GM12878 (cell line): ENCODE results near the gene RHNO1. TPM values are rescaled to one million over a fixed set of nuclear protein-coding genes. Genes with fewer than 3 reads are reported as not detected.
"Not testable (repeated sequence)": the region's sequence is repeated elsewhere in the genome, so short reads cannot be mapped to it uniquely, and the experiment has no call there.

ENCODE experiments used
- ATAC-seq: fragments of 200-7000 bp; cut with Tn5 transposase; 3 replicates; pipeline ENCODE4 v1.9.1; 2020; ENCODE audit warnings: mild to moderate bottlenecking, moderate library complexity
- BruUV-seq: library from RNA; stranded (reverse); fragments of 400-500 nt; replicated peaks from 2 replicates; lab custom pipeline; 2021; lab: Mats Ljungman, UMichigan
- CTCF ChIA-PET: fragments of 300-600 bp; sonication (Branson Sonifier 250); formaldehyde crosslinking; extraction: SDS; loops from one replicate; lab custom pipeline; 2021; ENCODE audit warnings: inconsistent platforms; lab: Yijun Ruan, JAX
- POLR2A ChIA-PET: fragments of 350-600 bp; formaldehyde crosslinking; extraction: SDS; loops from one replicate; lab custom pipeline; 2021; ENCODE audit warnings: inconsistent platforms; lab: Charles Lee
- RAD21 ChIA-PET: fragments of 300-600 bp; sonication (Branson Sonifier 250); formaldehyde crosslinking; loops from one replicate; lab custom pipeline; 2023; ENCODE audit warnings: antibody characterized with exemption; ENCODE audit not compliant: unreplicated experiment; lab: Charles Lee
- SMC1A ChIA-PET: fragments of 300-600 bp; sonication (Branson Sonifier 250); formaldehyde crosslinking; loops from one replicate; lab custom pipeline; 2023; ENCODE audit not compliant: unreplicated experiment, uncharacterized antibody; lab: Charles Lee
- DNase-seq: peaks from one replicate; pipeline ENCODE4 v3.0.0-alpha.2; 2011; ENCODE audit warnings: low read depth, low spot score
- FAIRE-seq: peaks from 3 replicates; lab custom pipeline; 2011; peaks lifted over from hg19 to GRCh38; lab: Jason Lieb, UNC
- H2AFZ ChIP-seq: 2 replicates; pipeline ENCODE4 v1.6.0; 2011; ENCODE audit warnings: low read depth, low read length, control low read depth; ENCODE audit not compliant: control insufficient read depth
- H3K27ac ChIP-seq: 2 replicates; pipeline ENCODE4 v1.5.1; 2011; ENCODE audit warnings: control low read depth; ENCODE audit not compliant: control insufficient read depth, insufficient read depth
- H3K27me3 ChIP-seq, 2 experiments: replicated peaks in 1 of 2; 2 replicates each; pipeline versions ENCODE4 v1.6.0 to v1.6.1; 2011; ENCODE audit warnings: low read length in 1 of 2; ENCODE audit not compliant: control insufficient read depth in 2 of 2, insufficient read depth in 2 of 2
- H3K36me3 ChIP-seq, 2 experiments: 2 replicates each; pipeline ENCODE4 v1.5.1; 2011; ENCODE audit warnings: low read length in 1 of 2; ENCODE audit not compliant: control insufficient read depth in 2 of 2, insufficient read depth in 2 of 2
- H3K4me1 ChIP-seq: 2 replicates; pipeline ENCODE4 v1.6.1; 2011; ENCODE audit warnings: mild to moderate bottlenecking, low read length, moderate library complexity, mixed read lengths; ENCODE audit not compliant: control insufficient read depth, insufficient read depth
- H3K4me2 ChIP-seq: 2 replicates; pipeline ENCODE4 v1.6.0; 2011; ENCODE audit warnings: control low read depth; ENCODE audit not compliant: control insufficient read depth, insufficient read depth
- H3K4me3 ChIP-seq: fragments of 200-600 bp; sonication (generic); 2 replicates; pipeline ENCODE4 v1.5.1; 2016
- H3K79me2 ChIP-seq: 2 replicates; pipeline ENCODE4 v1.6.0; 2011; ENCODE audit warnings: low read length; ENCODE audit not compliant: control insufficient read depth, insufficient read depth
- H3K9ac ChIP-seq: 2 replicates; pipeline ENCODE4 v1.8.0; 2011; ENCODE audit warnings: low read length, control low read depth, mixed read lengths; ENCODE audit not compliant: control insufficient read depth, insufficient read depth
- H3K9me3 ChIP-seq: replicated peaks from 3 replicates; pipeline ENCODE4 v1.5.1; 2011; ENCODE audit warnings: mild to moderate bottlenecking, low read length; ENCODE audit not compliant: control insufficient read depth, insufficient read depth
- H4K20me1 ChIP-seq: 2 replicates; pipeline ENCODE4 v1.6.0; 2011; ENCODE audit not compliant: control insufficient read depth, insufficient read depth
- BACH1 ChIP-seq: fragments of 450-650 bp; IDR thresholded peaks from 2 replicates; pipeline ENCODE4 v1.6.1; 2017; ENCODE audit warnings: mild to moderate bottlenecking, borderline replicate concordance
- CHD4 ChIP-seq: fragments of 200-600 bp; sonication (generic); IDR thresholded peaks from 2 replicates; pipeline ENCODE4 v1.6.1; 2016; ENCODE audit warnings: mild to moderate bottlenecking
- KDM1A ChIP-seq: fragments of 200-600 bp; sonication (generic); IDR thresholded peaks from 2 replicates; pipeline ENCODE4 v1.6.1; 2016; ENCODE audit warnings: borderline replicate concordance
- KLF5 ChIP-seq: fragments of 450-650 bp; IDR thresholded peaks from 2 replicates; pipeline ENCODE4 v1.6.1; 2014; ENCODE audit warnings: mild to moderate bottlenecking; ENCODE audit not compliant: partially characterized antibody
- MYB ChIP-seq: fragments of 150-350 bp; IDR thresholded peaks from 2 replicates; pipeline ENCODE4 v1.6.1; 2014; ENCODE audit warnings: mild to moderate bottlenecking, low read depth, low read length, borderline replicate concordance
- NFXL1 ChIP-seq: fragments of 450-650 bp; IDR thresholded peaks from 2 replicates; pipeline ENCODE4 v1.6.1; 2017; ENCODE audit warnings: antibody characterized with exemption, mild to moderate bottlenecking, borderline replicate concordance
- STAT1 ChIP-seq: fragments of 450-650 bp; conservative IDR thresholded peaks from 2 replicates; pipeline ENCODE4 v1.6.1; 2014; ENCODE audit warnings: antibody characterized with exemption, mild to moderate bottlenecking
- TARDBP ChIP-seq: IDR thresholded peaks from 2 replicates; pipeline ENCODE4 v1.6.1; 2016; ENCODE audit warnings: borderline replicate concordance
- ZSCAN29 ChIP-seq: fragments of 450-650 bp; IDR thresholded peaks from 2 replicates; pipeline ENCODE4 v1.6.1; 2017; ENCODE audit warnings: mild to moderate bottlenecking, moderate library complexity
- WGBS: methylation state at CpG from one replicate; pipeline ENCODE4 v1.1.6; 2016; ENCODE audit warnings: low lambda C conversion rate; ENCODE audit not compliant: insufficient replicate concordance, insufficient coverage; ENCODE audit errors: missing lambda C conversion rate; 5-methylcytosine and 5-hydroxymethylcytosine counted together
- in situ Hi-C: fragments of 300-500 bp; cut with MboI; formaldehyde crosslinking; loops from 9 replicates; pipeline ENCODE4 v1.14.3; 2018; ENCODE audit warnings: mixed read lengths
- intact Hi-C: fragments of 100-400 bp; cut with micrococcal nuclease; formaldehyde crosslinking; loops from one replicate; pipeline ENCODE4 v1.14.2; 2022; ENCODE audit not compliant: unreplicated experiment
- polyA plus RNA-seq, 11 experiments: library from polyadenylated mRNA; depleted of rRNA in 4 of 11; unstranded in 6 of 11; stranded (reverse) in 5 of 11; fragments of >200 nt; fragmentation: Nextera tagmentation in 4 of 11; fragmentation: Illumina TruSeq in 1 of 11; extraction: Ambion mirVana in 4 of 11; extraction: Trizol in 1 of 11; gene quantifications; 1 replicate in 1 of 11; 2 replicates in 10 of 11; pipeline versions ENCODE4 v1.2.1 to v1.2.3, GENCODE V29; 2011 to 2016; ENCODE audit warnings: inconsistent platforms in 2 of 11, missing spikeins in 2 of 11, low read depth in 1 of 11
- total RNA-seq, 4 experiments: library from RNA; depleted of rRNA in 3 of 4; stranded (reverse); fragments of >200 nt in 3 of 4; fragmentation: Illumina TruSeq in 1 of 4; extraction: Trizol in 1 of 4; gene quantifications; 2 replicates each; pipeline versions ENCODE4 v1.2.1 to v1.2.3, GENCODE V29; 2013 to 2021
- TF ChIP-seq, protein P1 (sequence below): fragments of 150-350 bp; IDR thresholded peaks from 2 replicates; pipeline ENCODE4 v1.6.1; 2016; ENCODE audit warnings: low read depth, low read length

RHNO1 gene
- total and polyA plus RNA-seq, 10 of the 15 experiments (the other 5 are each of a cell fraction or from before 2014, with no cell fraction given), result 27.9 to 91.6 (median 49.3) TPM

DNA sequence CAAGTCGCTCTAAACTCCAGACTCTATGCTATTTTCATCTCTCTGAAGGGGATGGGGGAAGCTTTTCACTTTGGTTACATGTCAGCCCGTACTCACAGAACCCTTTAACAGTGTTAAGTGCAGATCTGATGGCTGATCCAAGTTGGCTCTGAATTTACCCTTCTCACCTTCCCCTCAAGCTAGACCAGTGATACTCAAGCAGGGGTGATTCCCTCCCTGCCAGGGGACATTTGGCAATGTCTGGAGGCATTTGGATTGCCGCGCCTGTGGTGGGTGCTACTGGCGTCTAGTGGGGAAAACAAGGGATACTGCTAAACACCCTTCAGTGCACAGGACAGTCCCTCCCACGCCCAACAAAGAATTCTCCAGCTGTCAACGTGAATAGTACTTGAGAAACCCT is 14.1 kb upstream of the RHNO1 start:
- Histone ChIP-seq H4K20me1 (no peaks in the 10 kb centered on the region), H3K27me3 (no peaks in the 10 kb centered on the region), H3K9me3 (no peaks in the 10 kb centered on the region), H3K4me3 (no peak overlapping the region), H3K27ac (no peak overlapping the region), H3K36me3 (peaks cover 34 to 39% of the 10 kb centered on the region in 2 experiments)
- no TSS peak for BruUV-seq
- WGBS, result 85% methylated on average over 7 of the region's 7 CpGs
- DNase-seq, result no peak
- CTCF ChIA-PET, result interaction anchor here (1.0 kb wide), 1 partner anchor 82 kb away, joined by 3 read pairs; no protein-coding TSS in a partner anchor
- in situ Hi-C loops (no loop called here), intact Hi-C loops (no loop called here)
- SMC1A ChIA-PET, result no interaction called here
- POLR2A ChIA-PET, result interaction anchor here (0.6 kb wide), 1 partner anchor 24 kb away, joined by 3 read pairs; no protein-coding TSS in a partner anchor
- FAIRE-seq, result no peak
- no peak for TF ChIP-seq NFXL1
- no peak for TF ChIP-seq CHD4
- TF ChIP-seq STAT1, result no peak
- TF ChIP-seq ZSCAN29, result no peak
- TF ChIP-seq MYB, result no peak
- TF ChIP-seq BACH1, result no peak
- no peak for TF ChIP-seq KDM1A
- TF ChIP-seq KLF5, result no peak
- TF ChIP-seq TARDBP, result no peak
- TF ChIP-seq, protein P1, sequence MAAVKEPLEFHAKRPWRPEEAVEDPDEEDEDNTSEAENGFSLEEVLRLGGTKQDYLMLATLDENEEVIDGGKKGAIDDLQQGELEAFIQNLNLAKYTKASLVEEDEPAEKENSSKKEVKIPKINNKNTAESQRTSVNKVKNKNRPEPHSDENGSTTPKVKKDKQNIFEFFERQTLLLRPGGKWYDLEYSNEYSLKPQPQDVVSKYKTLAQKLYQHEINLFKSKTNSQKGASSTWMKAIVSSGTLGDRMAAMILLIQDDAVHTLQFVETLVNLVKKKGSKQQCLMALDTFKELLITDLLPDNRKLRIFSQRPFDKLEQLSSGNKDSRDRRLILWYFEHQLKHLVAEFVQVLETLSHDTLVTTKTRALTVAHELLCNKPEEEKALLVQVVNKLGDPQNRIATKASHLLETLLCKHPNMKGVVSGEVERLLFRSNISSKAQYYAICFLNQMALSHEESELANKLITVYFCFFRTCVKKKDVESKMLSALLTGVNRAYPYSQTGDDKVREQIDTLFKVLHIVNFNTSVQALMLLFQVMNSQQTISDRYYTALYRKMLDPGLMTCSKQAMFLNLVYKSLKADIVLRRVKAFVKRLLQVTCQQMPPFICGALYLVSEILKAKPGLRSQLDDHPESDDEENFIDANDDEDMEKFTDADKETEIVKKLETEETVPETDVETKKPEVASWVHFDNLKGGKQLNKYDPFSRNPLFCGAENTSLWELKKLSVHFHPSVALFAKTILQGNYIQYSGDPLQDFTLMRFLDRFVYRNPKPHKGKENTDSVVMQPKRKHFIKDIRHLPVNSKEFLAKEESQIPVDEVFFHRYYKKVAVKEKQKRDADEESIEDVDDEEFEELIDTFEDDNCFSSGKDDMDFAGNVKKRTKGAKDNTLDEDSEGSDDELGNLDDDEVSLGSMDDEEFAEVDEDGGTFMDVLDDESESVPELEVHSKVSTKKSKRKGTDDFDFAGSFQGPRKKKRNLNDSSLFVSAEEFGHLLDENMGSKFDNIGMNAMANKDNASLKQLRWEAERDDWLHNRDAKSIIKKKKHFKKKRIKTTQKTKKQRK, result no peak
- TF ChIP-seq, all 136 proteins: peak for 0
- Histone ChIP-seq H3K9ac (no peak overlapping the region), H2AFZ (no peak overlapping the region), H3K4me1 (no peaks in the 10 kb centered on the region), H3K79me2 (no peaks in the 10 kb centered on the region), H3K4me2 (no peak overlapping the region)
- no peak for ATAC-seq
- RAD21 ChIA-PET, result no interaction called here

DNA sequence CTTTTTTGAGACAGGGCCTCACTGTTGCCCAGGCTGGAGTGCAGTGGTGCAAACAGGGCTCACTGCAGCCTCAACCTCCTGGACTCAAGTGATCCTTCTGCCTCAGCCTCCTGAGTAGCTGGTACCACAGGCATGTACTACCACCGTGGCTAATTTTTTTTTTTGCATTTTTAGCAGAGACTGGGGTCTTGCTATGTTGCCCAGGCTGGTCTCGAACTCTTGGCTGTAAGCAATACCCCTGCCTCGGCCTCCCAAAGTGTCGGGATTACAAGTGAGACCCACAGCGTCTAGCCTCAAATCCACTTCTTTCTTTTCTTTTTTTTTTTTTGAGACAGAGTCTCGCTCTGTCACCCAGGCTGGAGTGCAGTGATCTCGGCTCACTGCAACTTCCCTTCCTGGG is 13.6 kb upstream of the RHNO1 start:
- intact Hi-C loops, BruUV-seq, POLR2A ChIA-PET, SMC1A ChIA-PET, in situ Hi-C loops, H3K4me2 ChIP-seq, H2AFZ ChIP-seq, H3K9me3 ChIP-seq, ATAC-seq, H4K20me1 ChIP-seq, H3K4me1 ChIP-seq, H3K79me2 ChIP-seq, H3K27ac ChIP-seq, DNase-seq, RAD21 ChIA-PET, H3K9ac ChIP-seq, FAIRE-seq, H3K27me3 ChIP-seq, H3K4me3 ChIP-seq: not testable (repeated sequence)
- CTCF ChIA-PET, result interaction anchor here (1.0 to 1.1 kb wide), 2 partner anchors 51 to 81 kb away, joined by 3 read pairs; partner anchors contain the start of gene ITFG2
- WGBS, result 100% methylated on average over 6 of the region's 7 CpGs
- H3K36me3 ChIP-seq, result peaks cover 32 to 42% of the 10 kb centered on the region in 2 experiments
